GM19193 (cell line): ENCODE data around the gene PGAM2.

ENCODE experiments used
- POLR2A ChIP-seq: IDR thresholded peaks from 4 replicates; pipeline ENCODE4 v1.6.1; 2011; ENCODE audit not compliant: insufficient read depth, insufficient read length; ENCODE audit errors: extremely low read depth

Gene PGAM2

DNA sequence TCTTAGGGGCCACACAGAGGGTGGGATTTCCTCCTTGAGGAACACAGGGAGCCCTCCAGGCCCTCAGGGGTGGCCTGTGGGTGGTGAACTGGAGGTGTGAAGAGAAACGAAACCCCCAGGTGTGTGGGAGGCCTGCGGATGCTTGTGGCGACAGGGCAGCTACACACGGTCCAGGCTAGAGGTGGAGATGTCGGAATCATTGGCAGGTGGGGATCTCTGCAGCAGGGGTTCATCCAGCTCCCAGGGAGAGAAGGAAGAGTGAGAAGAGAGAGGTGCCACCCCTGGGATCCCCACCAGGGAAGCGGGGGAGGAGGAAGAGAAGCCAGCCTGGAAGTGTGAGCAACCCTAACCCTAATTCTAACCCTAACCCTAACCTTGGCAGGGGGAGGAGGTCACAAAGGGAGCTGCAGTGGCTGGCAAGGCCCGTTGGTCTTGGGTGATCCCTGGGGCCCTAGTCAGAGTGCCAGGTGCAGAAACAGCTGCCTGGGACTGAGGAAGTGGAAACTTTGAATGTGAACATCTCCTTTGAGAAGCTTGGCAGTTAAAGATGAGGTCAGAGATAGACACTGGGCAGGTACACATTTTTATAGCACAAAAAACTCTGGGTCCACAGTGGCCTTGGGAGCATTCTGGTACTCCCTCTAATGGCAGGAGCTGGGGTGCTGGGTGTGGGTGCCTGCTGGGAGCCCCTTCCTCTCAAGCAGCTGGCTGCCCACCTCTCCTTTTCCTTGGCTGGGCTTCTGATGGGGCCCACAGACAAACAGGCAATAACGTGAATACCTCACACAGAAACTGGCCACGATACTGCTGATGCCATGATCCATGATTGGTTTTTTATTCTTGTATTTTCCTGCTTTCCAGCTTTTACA is 31.9 kb upstream of the PGAM2 start:
- no peak for TF ChIP-seq POLR2A

DNA sequence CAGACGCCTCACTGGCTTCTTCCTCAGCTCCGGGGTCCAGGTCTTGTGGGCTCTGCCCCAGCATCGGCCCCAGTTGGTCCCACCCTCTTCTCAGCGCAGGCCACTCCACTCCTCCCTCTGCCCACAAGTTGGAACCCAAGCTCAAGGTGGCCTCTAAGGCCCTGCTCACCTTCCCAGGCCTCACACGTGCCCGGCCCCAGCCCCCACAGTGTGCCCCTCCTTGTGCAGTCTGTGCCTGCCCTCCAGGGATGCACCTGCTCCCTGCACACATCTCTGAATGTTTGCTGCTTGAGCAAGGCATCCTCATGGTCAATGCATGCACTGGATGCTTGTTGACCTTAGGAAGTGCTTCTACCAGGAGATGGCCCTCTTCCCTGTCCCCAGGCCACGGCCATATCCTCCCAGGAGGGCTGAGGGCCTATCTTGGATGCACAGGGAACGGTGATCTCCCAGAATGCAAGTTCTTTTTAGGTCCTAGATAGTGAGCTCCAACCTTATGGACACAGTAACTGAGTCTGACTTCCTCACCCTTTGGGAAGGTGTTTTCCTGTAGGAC is 31.0 kb upstream of the PGAM2 start:
- no peak for TF ChIP-seq POLR2A

DNA sequence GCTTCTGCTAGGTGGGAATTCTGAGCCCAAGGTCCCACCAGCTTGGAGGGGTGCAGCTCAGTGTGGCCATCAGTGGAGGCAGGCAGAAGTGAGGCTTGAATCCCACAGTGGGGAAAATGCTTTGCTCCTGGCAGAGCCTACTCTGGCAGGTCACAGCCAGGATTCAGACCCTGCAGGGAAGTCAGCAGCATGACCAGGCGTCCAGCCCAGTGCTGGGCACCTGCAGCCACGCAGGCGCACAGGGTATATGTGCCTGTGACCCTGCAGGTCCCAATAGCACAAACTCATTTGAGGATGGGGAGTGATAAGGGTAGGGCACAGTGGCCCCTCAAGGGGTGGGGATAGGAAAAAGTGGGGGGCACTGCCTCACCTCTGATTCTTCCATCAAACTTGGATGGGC is 30.4 kb upstream of the PGAM2 start:
- no peak for TF ChIP-seq POLR2A

DNA sequence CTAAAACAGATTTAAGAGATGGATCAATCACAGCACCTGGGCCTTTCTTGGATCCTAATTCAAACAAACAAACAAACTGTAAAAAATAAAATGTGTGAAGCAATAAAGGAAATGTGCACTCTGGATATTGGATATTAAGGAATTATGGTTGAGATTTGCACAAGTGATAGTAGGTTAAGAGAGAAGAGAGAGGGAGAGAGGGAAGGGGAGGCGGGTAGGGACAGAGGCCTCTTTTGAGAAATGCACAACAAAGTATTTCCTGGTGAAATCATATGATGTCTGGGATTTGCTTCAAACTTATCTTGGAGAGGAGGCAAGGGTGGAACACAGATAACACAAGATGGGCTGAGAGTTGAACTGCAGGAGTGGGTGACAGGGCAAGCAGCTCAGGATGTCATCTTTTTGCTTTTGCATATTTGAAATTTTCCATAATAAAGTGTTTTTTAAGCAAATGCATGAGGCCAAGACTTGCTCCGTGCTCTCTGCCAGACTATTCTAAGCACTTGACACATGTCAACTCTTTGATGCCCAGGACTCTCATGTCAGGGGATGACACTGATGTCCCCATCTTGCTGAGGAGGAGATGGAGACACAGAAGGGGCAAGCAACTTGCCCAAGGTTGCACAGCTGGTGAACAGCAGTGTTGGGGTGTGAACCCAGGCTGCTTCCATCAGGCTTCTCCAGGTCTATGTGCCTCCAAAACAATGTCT is 29.7 kb upstream of the PGAM2 start:
- TF ChIP-seq POLR2A: no peak

DNA sequence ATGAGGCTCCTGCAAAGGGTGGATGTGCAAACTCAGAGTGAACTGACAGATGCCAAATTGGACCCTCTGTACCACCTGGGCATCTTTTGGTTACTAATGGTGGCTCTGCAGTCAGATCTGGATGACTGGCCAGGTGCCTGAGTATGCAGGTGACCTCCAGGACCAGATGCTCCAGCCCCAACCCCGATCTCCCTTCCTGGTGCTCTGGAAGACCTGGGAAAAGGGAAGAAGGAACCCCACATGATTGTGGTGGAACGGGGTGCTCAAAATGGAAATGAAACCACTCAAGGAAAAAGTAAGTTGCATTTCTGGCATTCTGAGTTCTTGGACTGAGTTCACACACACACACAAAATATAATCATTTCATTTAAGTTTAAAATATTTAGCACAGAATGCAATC is 29.0 kb upstream of the PGAM2 start:
- no peak for TF ChIP-seq POLR2A

DNA sequence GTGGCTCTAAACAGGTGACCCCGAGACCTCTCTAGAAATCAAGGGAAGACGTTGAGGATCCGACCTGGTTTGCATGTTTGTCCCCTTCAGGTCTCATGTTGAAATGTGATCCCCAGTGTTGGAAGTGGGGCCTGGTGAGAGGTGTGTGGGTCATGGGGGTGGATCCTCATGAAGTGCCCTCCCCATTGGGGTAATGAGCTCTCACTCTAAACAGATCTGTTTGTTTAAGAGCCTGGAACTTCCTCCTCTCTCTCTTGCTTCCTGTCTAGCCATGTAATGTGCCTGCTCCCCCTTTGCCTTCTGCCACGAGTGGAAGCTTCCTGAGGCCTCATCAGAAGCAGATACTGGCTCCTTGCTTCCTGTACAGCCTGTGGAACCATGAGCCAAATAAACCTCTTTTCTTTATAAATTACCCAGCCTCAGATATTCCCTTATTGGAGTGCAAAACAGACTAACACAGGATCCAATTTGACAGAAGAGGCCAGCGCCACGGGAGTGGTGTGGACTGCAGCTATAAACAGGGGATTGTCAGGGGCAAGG is 27.8 kb upstream of the PGAM2 start:
- TF ChIP-seq POLR2A: no peak

DNA sequence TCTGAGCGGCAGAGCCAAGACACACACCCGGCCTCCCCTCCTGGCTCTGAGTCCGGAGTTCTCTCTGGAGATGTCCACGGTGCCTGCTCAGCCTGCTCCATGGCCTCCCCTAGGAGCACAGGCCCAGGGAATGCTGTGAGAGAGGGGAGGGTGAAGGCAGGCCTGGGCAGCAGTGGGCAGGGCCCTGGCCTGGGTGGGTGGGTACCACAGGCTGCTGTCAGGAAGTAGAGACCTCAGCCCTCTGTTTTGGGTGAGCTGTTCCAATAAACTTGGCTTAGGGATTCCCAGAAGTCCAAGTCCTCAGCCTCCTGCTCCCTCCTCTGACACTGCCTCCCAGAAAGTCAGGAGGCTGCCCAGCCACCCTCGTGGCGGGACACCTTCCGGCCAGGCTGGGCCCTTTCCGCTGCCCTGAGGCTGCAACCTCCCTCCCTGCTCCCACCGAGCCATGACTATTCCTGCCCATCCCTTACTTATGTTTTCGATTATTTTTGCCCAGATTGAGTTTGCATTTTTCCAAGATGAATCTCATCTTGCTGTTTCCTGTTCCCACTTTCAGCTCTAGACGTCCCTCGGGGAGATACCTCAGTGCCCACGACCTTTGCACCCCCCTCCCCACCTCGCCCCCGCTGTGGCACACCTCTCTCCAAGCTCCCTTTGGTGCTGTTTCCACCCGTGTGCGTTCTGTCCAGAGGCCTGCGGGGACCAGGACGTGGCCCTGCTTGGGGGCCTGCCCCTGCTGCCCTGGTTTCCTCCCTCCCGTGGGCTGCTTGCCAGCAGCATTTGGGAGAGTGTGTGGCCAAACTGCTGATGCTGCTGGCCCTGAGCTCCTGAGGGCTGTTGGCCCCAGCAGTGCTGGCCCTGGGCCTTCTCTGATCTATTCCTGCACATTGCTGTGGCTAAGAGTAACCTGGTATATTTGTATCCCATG is 22.8 kb upstream of the PGAM2 start:
- no peak for TF ChIP-seq POLR2A

DNA sequence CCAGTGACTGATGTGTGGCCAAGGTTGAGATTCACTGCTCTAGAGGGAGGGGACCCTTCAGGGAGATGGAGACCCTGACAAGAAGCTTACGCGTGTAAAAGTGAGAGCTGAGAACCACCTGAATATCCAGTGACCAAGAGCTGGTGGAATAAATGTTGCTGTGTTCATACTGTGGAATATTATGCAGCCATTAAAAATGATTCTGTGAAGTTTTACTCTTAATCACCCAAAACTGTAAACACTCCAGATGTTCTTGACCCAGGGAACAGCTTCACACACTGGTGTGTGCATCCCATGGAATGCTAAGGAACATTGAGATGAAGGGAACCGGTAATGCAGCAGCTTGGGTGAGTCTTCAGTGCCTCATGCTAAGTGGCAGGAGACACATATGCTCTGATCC is 21.3 kb upstream of the PGAM2 start:
- TF ChIP-seq POLR2A: no peak

DNA sequence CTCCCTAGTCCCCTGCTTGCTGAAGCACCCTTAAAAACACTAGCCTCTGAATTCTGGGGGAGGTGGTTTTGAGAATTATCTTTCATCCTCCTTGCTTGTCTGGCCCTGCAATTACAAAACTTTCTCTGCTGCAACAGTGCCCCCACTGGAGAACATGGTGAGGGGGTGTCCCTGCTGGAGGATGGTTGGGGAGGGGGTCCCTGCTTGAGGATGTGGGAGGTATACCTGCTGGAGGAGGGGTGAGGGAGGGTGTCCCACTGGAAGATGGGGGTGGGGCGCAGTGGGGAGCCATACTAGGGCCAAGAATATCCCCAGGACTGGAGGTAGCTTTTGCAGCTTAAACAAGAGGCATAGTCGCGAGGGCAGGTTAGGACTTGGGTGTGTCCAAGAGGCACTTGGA is 20.2 kb upstream of the PGAM2 start:
- no peak for TF ChIP-seq POLR2A

DNA sequence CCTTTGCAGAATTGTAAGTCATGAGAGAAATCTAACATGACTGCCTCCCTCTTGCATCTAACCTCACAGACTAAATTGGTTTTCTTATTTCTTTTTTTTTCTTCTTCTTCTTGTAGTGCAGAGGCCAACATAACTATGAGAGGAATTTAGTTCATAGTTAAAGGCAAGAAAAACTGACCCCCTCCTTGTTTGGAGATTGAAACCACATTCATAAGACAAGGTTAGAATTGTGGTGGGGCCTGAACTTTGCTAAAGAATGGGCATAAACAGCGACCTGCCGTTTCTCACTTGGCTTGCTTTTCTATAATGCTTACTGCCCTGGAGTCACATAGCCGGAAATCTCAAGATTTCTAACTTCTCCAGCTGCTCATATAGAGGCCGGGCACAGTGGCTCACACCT is 19.3 kb upstream of the PGAM2 start:
- no peak for TF ChIP-seq POLR2A

DNA sequence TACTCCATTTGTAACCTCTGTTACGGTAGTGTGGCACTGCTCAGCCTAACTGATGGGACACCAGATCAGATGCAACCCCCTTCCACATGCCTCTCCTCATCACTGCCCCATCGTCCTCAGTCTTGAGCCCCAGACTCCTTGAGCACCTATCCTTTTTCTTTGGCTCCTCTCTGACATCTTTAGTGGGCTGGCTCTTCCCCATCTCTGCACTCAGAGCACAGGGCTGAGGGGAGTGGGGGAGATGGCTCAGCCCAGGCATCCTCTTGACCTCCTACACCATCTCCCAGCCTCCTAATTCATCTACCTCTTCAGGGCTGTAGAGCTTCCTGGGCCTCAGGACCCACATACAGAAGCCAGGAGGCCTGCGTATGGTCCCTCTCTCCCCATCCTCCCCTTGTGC is 18.4 kb upstream of the PGAM2 start:
- no peak for TF ChIP-seq POLR2A

DNA sequence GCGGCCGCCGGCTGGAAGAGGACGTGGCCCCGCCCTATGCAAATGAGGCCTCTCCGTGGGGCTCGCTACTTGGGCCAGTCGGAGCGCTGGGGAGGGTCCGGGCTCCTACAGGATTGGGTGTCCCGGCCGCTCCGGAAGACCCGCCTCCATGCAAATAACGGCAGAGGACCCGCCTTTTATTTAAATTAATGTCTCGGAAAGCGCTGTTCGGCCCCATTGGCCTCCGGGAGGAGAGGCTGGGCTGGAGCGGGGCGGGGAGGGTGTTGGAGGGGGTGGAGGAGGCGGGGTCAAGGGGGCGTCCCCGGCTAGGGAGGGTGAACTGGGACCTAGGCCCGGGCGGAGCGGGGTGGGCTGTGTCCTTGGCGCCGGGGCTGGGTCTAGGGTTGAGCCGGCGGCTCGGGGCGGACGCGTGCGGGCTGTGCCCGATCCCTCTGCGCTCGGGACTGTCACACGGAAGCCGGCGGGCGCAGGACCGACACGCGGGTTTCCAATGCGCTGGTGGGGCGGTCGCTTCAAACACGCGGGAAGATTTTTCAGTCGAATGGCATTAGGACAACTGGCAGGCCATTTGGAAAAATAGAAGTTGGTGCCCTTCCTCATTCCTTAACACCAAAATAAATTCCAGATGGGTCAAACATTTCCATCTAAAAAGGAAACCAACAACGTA is 17.3 kb upstream of the PGAM2 start:
- peak; percentile 10 for TF ChIP-seq POLR2A

DNA sequence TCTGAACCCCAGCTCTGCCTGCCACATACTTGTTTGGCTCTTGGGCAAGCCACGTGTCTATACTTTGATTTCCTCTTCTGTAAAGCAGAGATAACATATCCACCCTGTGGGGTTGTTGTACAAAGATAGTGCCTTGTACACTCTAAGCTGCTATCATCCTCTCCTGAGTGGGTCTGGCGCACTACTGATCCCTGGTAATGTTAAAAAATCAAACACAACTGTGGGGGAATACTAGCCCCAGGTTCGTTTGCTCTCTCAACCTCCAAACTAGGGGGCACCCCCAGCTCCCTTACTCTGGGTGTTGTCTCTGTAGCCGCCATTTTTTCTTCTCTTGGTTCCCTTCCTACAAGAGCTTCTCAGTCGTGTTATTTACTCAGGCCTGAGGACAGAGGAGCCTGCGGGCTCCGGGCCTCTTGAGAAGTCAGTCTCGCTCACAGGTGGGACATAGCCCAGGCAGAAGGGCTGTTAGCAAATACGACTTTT is 15.9 kb upstream of the PGAM2 start:
- peak; percentile 0 for TF ChIP-seq POLR2A
